Measurements from ENCODE around the gene SLC13A4.

SLC13A4 gene

DNA sequence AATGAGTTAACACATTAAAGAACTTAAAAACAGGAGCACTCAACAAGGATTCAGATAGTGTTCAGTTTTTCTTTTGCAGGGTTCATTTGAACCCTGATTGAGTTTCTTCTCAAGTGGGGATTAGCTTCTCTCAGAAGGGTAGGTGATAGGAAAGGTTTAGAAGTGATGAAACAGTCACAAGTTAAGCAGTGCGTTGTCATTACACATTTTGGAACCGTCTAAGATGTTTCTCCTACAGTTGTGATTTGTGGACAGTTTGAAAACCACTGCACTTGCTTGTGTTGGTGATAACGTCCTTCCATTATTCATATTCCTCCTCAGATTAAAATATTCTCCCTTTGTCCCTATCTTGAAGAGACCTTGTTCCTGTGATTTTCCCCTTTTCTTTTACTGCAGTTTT, 62.9 kb downstream of the SLC13A4 start:
- peaks cover 0 to 5% (median 3%) of the 10 kb centered on the region in 4 experiments for H3K36me3 ChIP-seq (ENCODE audit: control insufficient read depth in 4 of 4, insufficient read depth in 4 of 4, low read length in 3 of 4)
- no peaks in the 10 kb centered on the region for H3K9me3 ChIP-seq (ENCODE audit: control extremely low read depth in 1 of 5, control insufficient read depth in 4 of 5, insufficient read depth in 2 of 5, low read depth in 1 of 5, low read length in 4 of 5)
- no CpG with 5 or more reads among the region's 3 CpGs for WGBS (ENCODE audit: insufficient coverage)
- ChIA-PET POLR2A (no interaction called here), CTCF (interaction anchor here (0.9 to 10.5 kb wide), 2 partner anchors 7 to 22 kb away, joined by 4 to 73 read pairs; no protein-coding TSS in a partner anchor)
- DNase-seq: no peak
- H3K27ac ChIP-seq (ENCODE audit: insufficient read depth in 1 of 2, low read depth in 1 of 2, low read length in 2 of 2, poor library complexity in 1 of 2, severe bottlenecking in 2 of 2): peak overlapping the region; percentile 18 to 91
- no peak overlapping the region for H3K4me3 ChIP-seq (ENCODE audit: control insufficient read depth in 1 of 7, extremely low read depth in 1 of 7, insufficient read depth in 4 of 7, low read depth in 2 of 7, low read length in 6 of 7)
- H3K27me3 ChIP-seq (replicated peaks in 2 of 5; ENCODE audit: control insufficient read depth in 4 of 5, insufficient read depth in 5 of 5, low read length in 4 of 5): no peaks in the 10 kb centered on the region
- peaks cover 11 to 42% (median 35%) of the 10 kb centered on the region in 4 experiments for H3K4me1 ChIP-seq (ENCODE audit: control extremely low read depth in 1 of 4, control insufficient read depth in 4 of 4, insufficient read depth in 4 of 4, low read length in 3 of 4)

DNA sequence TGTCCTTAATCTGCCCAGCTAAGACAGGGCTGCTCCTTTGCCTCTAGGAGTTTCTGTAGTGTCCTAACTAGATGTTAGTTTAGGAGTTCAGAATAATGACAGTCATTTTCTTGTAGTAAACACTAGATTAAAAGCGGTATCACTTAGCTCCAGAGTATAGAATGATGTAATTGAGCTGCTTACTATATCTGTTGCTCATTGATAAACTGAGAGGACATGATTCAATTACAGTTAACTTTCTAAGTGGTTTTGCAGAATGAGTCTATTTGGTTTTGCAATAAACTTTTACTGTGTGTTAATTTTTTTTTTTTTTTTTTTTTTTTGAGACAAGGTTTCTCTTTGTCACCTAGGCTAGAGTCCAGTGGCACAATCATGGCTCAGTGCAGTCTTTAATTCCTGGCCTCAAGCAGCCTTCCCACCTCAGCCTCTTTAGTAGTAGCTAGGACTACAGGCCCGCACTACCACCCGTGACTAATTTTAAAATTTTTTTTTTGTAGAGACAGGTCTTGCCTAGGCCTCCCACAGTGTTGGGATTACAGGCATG, 63.9 kb downstream of the SLC13A4 start:
- CTCF ChIA-PET: interaction anchor here (0.9 to 10.5 kb wide), 3 partner anchors 8 to 31 kb away, joined by 3 to 73 read pairs (median 4); no protein-coding TSS in a partner anchor
- Histone ChIP-seq H3K27ac (ENCODE audit: insufficient read depth in 1 of 2, low read depth in 1 of 2, low read length in 2 of 2, poor library complexity in 1 of 2, severe bottlenecking in 2 of 2) (peak overlapping the region in 1 of 2 experiments; percentile 91), H3K27me3 (replicated peaks in 2 of 5; ENCODE audit: control insufficient read depth in 4 of 5, insufficient read depth in 5 of 5, low read length in 4 of 5) (no peaks in the 10 kb centered on the region), H3K4me1 (ENCODE audit: control extremely low read depth in 1 of 4, control insufficient read depth in 4 of 4, insufficient read depth in 4 of 4, low read length in 3 of 4) (peaks cover 18 to 51% (median 44%) of the 10 kb centered on the region in 4 experiments), H3K36me3 (ENCODE audit: control insufficient read depth in 4 of 4, insufficient read depth in 4 of 4, low read length in 3 of 4) (peaks cover 0 to 5% (median 3%) of the 10 kb centered on the region in 4 experiments), H3K9me3 (ENCODE audit: control extremely low read depth in 1 of 5, control insufficient read depth in 4 of 5, insufficient read depth in 2 of 5, low read depth in 1 of 5, low read length in 4 of 5) (no peaks in the 10 kb centered on the region), H3K4me3 (ENCODE audit: control insufficient read depth in 1 of 7, extremely low read depth in 1 of 7, insufficient read depth in 4 of 7, low read depth in 2 of 7, low read length in 6 of 7) (peak overlapping the region in 1 of 7 experiments; percentile 3)
- POLR2A ChIA-PET: no interaction called here
- DNase-seq: peak; percentile 44 to 72 (median 59)
- WGBS (ENCODE audit: insufficient coverage): 94% methylated on average over 3 of the region's 3 CpGs

DNA sequence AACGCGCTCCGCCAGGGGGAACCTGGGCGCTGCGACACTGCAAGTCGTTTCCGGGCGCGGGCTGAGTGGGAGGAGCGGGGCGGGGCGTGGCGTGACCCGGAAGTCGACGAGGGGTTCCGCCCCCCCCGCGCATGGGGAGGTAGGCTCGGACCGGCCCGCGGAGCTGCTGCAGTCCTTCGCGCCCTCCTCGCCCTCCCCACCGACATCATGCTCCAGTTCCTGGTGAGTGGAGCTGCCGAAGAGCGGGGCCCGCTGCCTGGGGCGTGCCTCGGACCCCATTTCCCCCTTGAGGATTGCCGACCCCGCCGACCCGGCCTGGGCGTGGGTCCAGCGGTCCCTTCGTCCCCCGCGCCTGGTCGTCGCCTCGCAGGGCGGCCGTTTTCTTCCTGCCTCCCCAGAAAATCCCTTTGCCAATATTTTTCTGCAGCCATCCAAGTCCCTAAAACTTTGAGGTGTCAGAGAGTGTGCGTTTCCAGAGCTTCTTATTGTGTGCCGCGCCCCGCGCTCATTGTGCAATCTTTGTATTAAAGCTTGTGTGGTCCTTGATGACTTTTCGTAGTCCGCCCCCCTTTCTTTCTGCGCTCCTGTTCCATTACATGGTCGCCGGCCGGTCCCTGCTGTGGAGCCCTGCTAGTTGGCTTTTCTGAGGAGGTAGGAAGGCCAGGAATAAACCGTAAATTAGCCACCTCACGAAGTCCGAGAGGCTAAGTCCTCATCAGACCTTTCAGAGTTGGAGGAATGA, 65.4 kb downstream of the SLC13A4 start, which contains the start of gene STMP1:
Gene STMP1, plus strand, starts transcription at position 142 of the 742 bp plus-strand sequence.
- WGBS (ENCODE audit: insufficient coverage): under 1% methylated on average over 54 of the region's 60 CpGs
- H3K4me3 ChIP-seq (ENCODE audit: control insufficient read depth in 1 of 7, extremely low read depth in 1 of 7, insufficient read depth in 4 of 7, low read depth in 2 of 7, low read length in 6 of 7): peak within 1 kb of the TSS; percentile 79 to 97 (median 96)
- peak within 1 kb of the TSS; percentile 86 to 91 for H3K27ac ChIP-seq (ENCODE audit: insufficient read depth in 1 of 2, low read depth in 1 of 2, low read length in 2 of 2, poor library complexity in 1 of 2, severe bottlenecking in 2 of 2)
- no peaks in the 10 kb centered on the region for H3K27me3 ChIP-seq (replicated peaks in 2 of 5; ENCODE audit: control insufficient read depth in 4 of 5, insufficient read depth in 5 of 5, low read length in 4 of 5)
- H3K4me1 ChIP-seq (ENCODE audit: control extremely low read depth in 1 of 4, control insufficient read depth in 4 of 4, insufficient read depth in 4 of 4, low read length in 3 of 4): peaks cover 24 to 59% (median 51%) of the 10 kb centered on the region in 4 experiments
- no peaks in the 10 kb centered on the region for H3K36me3 ChIP-seq (ENCODE audit: control insufficient read depth in 4 of 4, insufficient read depth in 4 of 4, low read length in 3 of 4)
- CTCF ChIA-PET: interaction anchor here (0.7 to 10.5 kb wide), 5 partner anchors 10 to 130 kb away, joined by 3 to 73 read pairs (median 4); no protein-coding TSS in a partner anchor
- DNase-seq: peak; percentile 96 to 97 (median 97)
- POLR2A ChIA-PET: no interaction called here
- H3K9me3 ChIP-seq (ENCODE audit: control extremely low read depth in 1 of 5, control insufficient read depth in 4 of 5, insufficient read depth in 2 of 5, low read depth in 1 of 5, low read length in 4 of 5): no peaks in the 10 kb centered on the region

DNA sequence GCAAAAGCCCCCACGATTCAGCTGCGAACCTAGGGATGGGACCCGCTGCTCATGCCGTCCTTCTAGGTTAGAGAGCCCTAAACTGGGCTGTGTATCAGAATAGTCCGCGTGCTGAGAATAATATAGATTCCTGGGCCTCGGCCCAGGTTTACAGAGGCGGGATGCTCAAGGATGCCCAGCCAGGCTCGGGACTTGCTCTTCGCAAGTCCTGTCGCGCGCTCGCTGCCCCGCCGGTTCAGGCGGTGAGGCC, 65.9 kb downstream of the SLC13A4 start:
- H3K27me3 ChIP-seq (replicated peaks in 2 of 5; ENCODE audit: control insufficient read depth in 4 of 5, insufficient read depth in 5 of 5, low read length in 4 of 5): no peaks in the 10 kb centered on the region
- DNase-seq: no peak
- no peaks in the 10 kb centered on the region for H3K9me3 ChIP-seq (ENCODE audit: control extremely low read depth in 1 of 5, control insufficient read depth in 4 of 5, insufficient read depth in 2 of 5, low read depth in 1 of 5, low read length in 4 of 5)
- ChIA-PET CTCF (interaction anchor here (1.2 to 10.5 kb wide), 5 partner anchors 10 to 50 kb away, joined by 3 to 73 read pairs (median 4); no protein-coding TSS in a partner anchor), POLR2A (no interaction called here)
- peak overlapping the region; percentile 79 to 97 (median 96) for H3K4me3 ChIP-seq (ENCODE audit: control insufficient read depth in 1 of 7, extremely low read depth in 1 of 7, insufficient read depth in 4 of 7, low read depth in 2 of 7, low read length in 6 of 7)
- peaks cover 24 to 59% (median 51%) of the 10 kb centered on the region in 4 experiments for H3K4me1 ChIP-seq (ENCODE audit: control extremely low read depth in 1 of 4, control insufficient read depth in 4 of 4, insufficient read depth in 4 of 4, low read length in 3 of 4)
- H3K36me3 ChIP-seq (ENCODE audit: control insufficient read depth in 4 of 4, insufficient read depth in 4 of 4, low read length in 3 of 4): no peaks in the 10 kb centered on the region
- peak overlapping the region; percentile 73 to 91 for H3K27ac ChIP-seq (ENCODE audit: insufficient read depth in 1 of 2, low read depth in 1 of 2, low read length in 2 of 2, poor library complexity in 1 of 2, severe bottlenecking in 2 of 2)
- WGBS (ENCODE audit: insufficient coverage): 18% methylated on average over 17 of the region's 17 CpGs

DNA sequence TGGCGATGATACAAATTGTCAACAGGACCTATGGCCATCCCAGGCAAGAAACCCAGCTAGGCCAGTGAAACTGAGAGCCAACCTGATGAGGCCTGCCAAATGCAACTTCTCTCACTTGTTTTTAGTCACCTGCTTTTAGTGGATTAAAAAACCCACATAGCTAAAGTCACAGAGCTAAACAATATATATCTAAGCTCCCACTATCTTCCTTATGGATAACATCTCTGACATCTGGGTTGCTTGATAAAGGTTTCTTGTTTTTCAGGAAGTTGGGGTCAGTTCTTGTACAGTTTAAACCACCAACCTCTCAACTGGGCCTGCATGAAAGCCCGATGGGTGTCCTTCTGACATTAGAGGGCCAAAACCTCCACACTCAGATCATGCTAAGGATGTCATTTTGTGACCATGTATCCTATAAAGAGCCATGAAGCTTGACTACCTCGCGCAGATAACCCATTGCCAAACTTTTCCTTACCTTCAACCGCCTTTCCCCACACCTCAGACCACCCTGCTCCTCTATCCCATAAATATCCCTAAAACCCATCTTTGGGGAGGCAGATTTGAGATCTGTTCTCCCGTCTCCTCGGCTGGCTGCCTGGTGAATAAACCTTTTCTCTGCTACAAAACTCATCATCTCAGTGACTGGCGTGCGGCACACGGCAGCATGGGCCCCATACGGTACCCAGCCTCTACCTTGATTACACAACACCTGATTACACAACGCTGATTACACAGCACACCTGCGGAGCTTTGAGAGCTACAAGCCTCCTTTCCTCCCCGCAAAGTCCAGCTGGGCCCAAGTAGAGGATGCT, 66.5 kb downstream of the SLC13A4 start:
- H3K27me3 ChIP-seq (replicated peaks in 2 of 5; ENCODE audit: control insufficient read depth in 4 of 5, insufficient read depth in 5 of 5, low read length in 4 of 5): no peaks in the 10 kb centered on the region
- peak overlapping the region; percentile 73 to 91 for H3K27ac ChIP-seq (ENCODE audit: insufficient read depth in 1 of 2, low read depth in 1 of 2, low read length in 2 of 2, poor library complexity in 1 of 2, severe bottlenecking in 2 of 2)
- peak overlapping the region in 6 of 7 experiments; percentile 90 to 97 (median 96) for H3K4me3 ChIP-seq (ENCODE audit: control insufficient read depth in 1 of 7, extremely low read depth in 1 of 7, insufficient read depth in 4 of 7, low read depth in 2 of 7, low read length in 6 of 7)
- ChIA-PET POLR2A (no interaction called here), CTCF (interaction anchor here (0.9 to 10.5 kb wide), 7 partner anchors 11 to 51 kb away, joined by 3 to 73 read pairs (median 3); no protein-coding TSS in a partner anchor)
- WGBS (ENCODE audit: insufficient coverage): 69% methylated on average over 10 of the region's 14 CpGs
- H3K4me1 ChIP-seq (ENCODE audit: control extremely low read depth in 1 of 4, control insufficient read depth in 4 of 4, insufficient read depth in 4 of 4, low read length in 3 of 4): peaks cover 20 to 55% (median 49%) of the 10 kb centered on the region in 4 experiments
- H3K9me3 ChIP-seq (ENCODE audit: control extremely low read depth in 1 of 5, control insufficient read depth in 4 of 5, insufficient read depth in 2 of 5, low read depth in 1 of 5, low read length in 4 of 5): no peaks in the 10 kb centered on the region
- peak; percentile 78 to 97 (median 93) for DNase-seq
- no peaks in the 10 kb centered on the region for H3K36me3 ChIP-seq (ENCODE audit: control insufficient read depth in 4 of 4, insufficient read depth in 4 of 4, low read length in 3 of 4)

DNA sequence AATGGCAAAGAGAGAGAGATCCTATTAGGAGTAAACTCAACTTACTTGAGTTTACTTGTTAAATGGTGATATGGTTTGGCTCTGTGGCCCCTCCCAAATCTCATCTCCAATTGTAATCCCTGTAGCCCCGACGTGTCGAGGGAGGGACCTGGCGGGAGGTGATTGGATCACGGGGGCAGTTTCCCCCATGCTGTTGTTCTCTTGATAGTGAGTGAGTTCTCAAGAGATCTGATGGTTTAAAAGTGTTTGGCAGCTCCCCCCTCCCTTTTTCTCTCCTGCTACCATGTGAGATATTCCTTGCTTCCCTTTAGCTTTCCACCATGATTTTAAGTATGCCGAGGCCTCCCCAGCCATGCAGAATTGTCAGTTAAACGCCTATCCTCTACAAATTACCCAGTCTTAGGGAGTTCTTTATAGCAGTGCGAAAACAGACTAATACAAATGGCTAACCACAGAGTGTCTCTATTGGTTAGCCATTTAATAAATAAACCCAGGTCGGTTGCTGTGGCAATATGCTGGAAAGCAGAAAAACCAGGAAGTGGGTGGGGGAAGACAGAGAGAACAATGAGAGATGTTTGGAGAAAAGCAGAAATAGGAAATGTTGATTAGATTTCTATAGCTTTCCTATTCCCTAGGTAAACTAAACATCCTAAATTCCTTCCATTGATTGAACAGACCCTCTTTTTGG, 68.7 kb downstream of the SLC13A4 start:
- 50% methylated on average over 2 of the region's 9 CpGs for WGBS (ENCODE audit: insufficient coverage)
- H3K27me3 ChIP-seq (replicated peaks in 2 of 5; ENCODE audit: control insufficient read depth in 4 of 5, insufficient read depth in 5 of 5, low read length in 4 of 5): no peaks in the 10 kb centered on the region
- peaks cover 20 to 53% (median 45%) of the 10 kb centered on the region in 4 experiments for H3K4me1 ChIP-seq (ENCODE audit: control extremely low read depth in 1 of 4, control insufficient read depth in 4 of 4, insufficient read depth in 4 of 4, low read length in 3 of 4)
- no peaks in the 10 kb centered on the region for H3K9me3 ChIP-seq (ENCODE audit: control extremely low read depth in 1 of 5, control insufficient read depth in 4 of 5, insufficient read depth in 2 of 5, low read depth in 1 of 5, low read length in 4 of 5)
- no peaks in the 10 kb centered on the region for H3K36me3 ChIP-seq (ENCODE audit: control insufficient read depth in 4 of 4, insufficient read depth in 4 of 4, low read length in 3 of 4)
- DNase-seq: peak; percentile 57 to 90 (median 89)
- peak overlapping the region; percentile 58 to 64 for H3K27ac ChIP-seq (ENCODE audit: insufficient read depth in 1 of 2, low read depth in 1 of 2, low read length in 2 of 2, poor library complexity in 1 of 2, severe bottlenecking in 2 of 2)
- peak overlapping the region in 2 of 7 experiments; percentile 7 to 48 for H3K4me3 ChIP-seq (ENCODE audit: control insufficient read depth in 1 of 7, extremely low read depth in 1 of 7, insufficient read depth in 4 of 7, low read depth in 2 of 7, low read length in 6 of 7)
- ChIA-PET POLR2A (interaction anchor here (0.6 kb wide), 1 partner anchor 332 kb away, joined by 3 read pairs; no protein-coding TSS in a partner anchor), CTCF (interaction anchor here (0.8 to 10.5 kb wide), 6 partner anchors 9 to 40 kb away, joined by 3 to 73 read pairs (median 3); no protein-coding TSS in a partner anchor)

All from common myeloid progenitor, CD34-positive (primary cell).